ENCODE data around the gene EXOC3L4.

GRCh38 chr14:103136388-103137271, 42.1 kb downstream of the EXOC3L4 start:
- TF ChIP-seq, protein P1, sequence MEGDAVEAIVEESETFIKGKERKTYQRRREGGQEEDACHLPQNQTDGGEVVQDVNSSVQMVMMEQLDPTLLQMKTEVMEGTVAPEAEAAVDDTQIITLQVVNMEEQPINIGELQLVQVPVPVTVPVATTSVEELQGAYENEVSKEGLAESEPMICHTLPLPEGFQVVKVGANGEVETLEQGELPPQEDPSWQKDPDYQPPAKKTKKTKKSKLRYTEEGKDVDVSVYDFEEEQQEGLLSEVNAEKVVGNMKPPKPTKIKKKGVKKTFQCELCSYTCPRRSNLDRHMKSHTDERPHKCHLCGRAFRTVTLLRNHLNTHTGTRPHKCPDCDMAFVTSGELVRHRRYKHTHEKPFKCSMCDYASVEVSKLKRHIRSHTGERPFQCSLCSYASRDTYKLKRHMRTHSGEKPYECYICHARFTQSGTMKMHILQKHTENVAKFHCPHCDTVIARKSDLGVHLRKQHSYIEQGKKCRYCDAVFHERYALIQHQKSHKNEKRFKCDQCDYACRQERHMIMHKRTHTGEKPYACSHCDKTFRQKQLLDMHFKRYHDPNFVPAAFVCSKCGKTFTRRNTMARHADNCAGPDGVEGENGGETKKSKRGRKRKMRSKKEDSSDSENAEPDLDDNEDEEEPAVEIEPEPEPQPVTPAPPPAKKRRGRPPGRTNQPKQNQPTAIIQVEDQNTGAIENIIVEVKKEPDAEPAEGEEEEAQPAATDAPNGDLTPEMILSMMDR (IDR thresholded peaks at IDR 0.05; ENCODE audit: low read depth, low read length) = no peak
- TF ChIP-seq POLR2A (IDR thresholded peaks at IDR 0.05; ENCODE audit: extremely low read depth, insufficient read length) = no peak
- no peak for TF ChIP-seq MYC (IDR thresholded peaks at IDR 0.05; ENCODE audit: low read depth, low read length)
